ENCODE results near the gene PLAU.

Gene PLAU

DNA sequence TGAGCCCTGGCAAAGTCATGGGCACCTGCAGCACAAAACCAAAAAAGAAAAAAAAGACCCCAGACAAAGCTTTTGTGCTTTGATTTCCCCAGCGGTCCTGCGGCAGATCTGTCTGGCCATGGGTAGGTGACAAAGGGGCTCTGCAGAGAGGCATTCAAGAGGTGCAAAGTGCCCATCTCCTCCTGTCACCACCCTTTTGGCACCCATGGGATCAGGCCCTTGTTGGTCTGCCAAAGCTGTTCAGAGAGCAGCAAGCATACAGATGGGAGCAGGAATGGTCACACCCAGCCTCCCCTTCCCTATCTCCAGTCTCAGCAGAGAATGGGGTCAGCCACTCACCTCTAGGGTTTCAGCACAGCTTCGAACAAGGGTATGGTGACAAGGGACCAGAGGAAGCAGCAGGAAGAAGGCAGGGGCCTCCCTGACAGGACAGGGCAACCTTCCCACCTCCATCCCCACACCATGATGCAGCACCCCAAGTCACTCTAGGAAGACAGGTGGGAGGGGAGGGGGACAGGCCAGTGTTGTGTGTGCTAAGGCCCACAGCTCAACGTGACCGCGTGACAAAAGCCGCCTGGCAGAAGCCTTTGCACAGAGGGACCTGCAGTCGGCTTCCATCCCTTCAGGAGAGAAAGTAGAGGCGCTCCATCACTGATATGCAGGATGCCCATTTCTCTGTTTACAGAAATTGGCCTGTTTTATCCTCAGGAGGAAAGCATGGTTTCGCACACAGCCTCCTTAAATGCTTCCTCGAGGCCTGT, 42.9 kb upstream of the PLAU start:
- peak overlapping the region in 1 of 2 donors; percentile 77 for H3K27ac ChIP-seq (ENCODE audit: low read depth in 2 of 2, low read length in 2 of 2)
- no peak overlapping the region for H3K9ac ChIP-seq (ENCODE audit: low read depth in 1 of 2, low read length in 2 of 2)

GRCh38 chr10:73868655-73869195, 42.2 kb upstream of the PLAU start:
- Histone ChIP-seq H3K36me3 (ENCODE audit: control insufficient read depth in 2 of 2, insufficient read depth in 2 of 2, low read length in 2 of 2) (peaks cover 17 to 44% of the 10 kb centered on the region in 2 donors), H3K27me3 (ENCODE audit: control insufficient read depth in 2 of 2, insufficient read depth in 2 of 2, low read length in 2 of 2) (no peaks in the 10 kb centered on the region), H3K4me3 (ENCODE audit: low read length in 2 of 2) (no peak overlapping the region), H3K9ac (ENCODE audit: low read depth in 1 of 2, low read length in 2 of 2) (no peak overlapping the region), H3K9me3 (ENCODE audit: control insufficient read depth in 2 of 2, low read length in 2 of 2) (no peaks in the 10 kb centered on the region), H3K27ac (ENCODE audit: low read depth in 2 of 2, low read length in 2 of 2) (no peak overlapping the region), H3K4me1 (ENCODE audit: control insufficient read depth in 2 of 2, insufficient read depth in 2 of 2, low read length in 2 of 2) (peaks cover 50 to 64% of the 10 kb centered on the region in 2 donors)

More for the DNA sequence above, 42.9 kb upstream of the PLAU start:
- Histone ChIP-seq H3K27me3 (ENCODE audit: control insufficient read depth in 2 of 2, insufficient read depth in 2 of 2, low read length in 2 of 2) (no peaks in the 10 kb centered on the region), H3K9me3 (ENCODE audit: control insufficient read depth in 2 of 2, low read length in 2 of 2) (no peaks in the 10 kb centered on the region), H3K36me3 (ENCODE audit: control insufficient read depth in 2 of 2, insufficient read depth in 2 of 2, low read length in 2 of 2) (peaks cover 17 to 44% of the 10 kb centered on the region in 2 donors), H3K4me3 (ENCODE audit: low read length in 2 of 2) (no peak overlapping the region), H3K4me1 (ENCODE audit: control insufficient read depth in 2 of 2, insufficient read depth in 2 of 2, low read length in 2 of 2) (peaks cover 46 to 61% of the 10 kb centered on the region in 2 donors)

GRCh38 chr10:73871295-73872189, 39.4 kb upstream of the PLAU start:
- Histone ChIP-seq H3K27ac (ENCODE audit: low read depth in 2 of 2, low read length in 2 of 2) (peak overlapping the region; percentile 44 to 79), H3K4me1 (ENCODE audit: control insufficient read depth in 2 of 2, insufficient read depth in 2 of 2, low read length in 2 of 2) (peaks cover 42 to 44% of the 10 kb centered on the region in 2 donors), H3K36me3 (ENCODE audit: control insufficient read depth in 2 of 2, insufficient read depth in 2 of 2, low read length in 2 of 2) (peaks cover 14 to 35% of the 10 kb centered on the region in 2 donors), H3K4me3 (ENCODE audit: low read length in 2 of 2) (peak overlapping the region in 1 of 2 donors; percentile 48), H3K9ac (ENCODE audit: low read depth in 1 of 2, low read length in 2 of 2) (no peak overlapping the region), H3K27me3 (ENCODE audit: control insufficient read depth in 2 of 2, insufficient read depth in 2 of 2, low read length in 2 of 2) (no peaks in the 10 kb centered on the region), H3K9me3 (ENCODE audit: control insufficient read depth in 2 of 2, low read length in 2 of 2) (no peaks in the 10 kb centered on the region)

- H3K4me3 ChIP-seq (ENCODE audit: low read length in 2 of 2), result peak overlapping the region; percentile 15 to 71
- H3K4me1 ChIP-seq (ENCODE audit: control insufficient read depth in 2 of 2, insufficient read depth in 2 of 2, low read length in 2 of 2), result peaks cover 38 to 39% of the 10 kb centered on the region in 2 donors
- no peaks in the 10 kb centered on the region for H3K9me3 ChIP-seq (ENCODE audit: control insufficient read depth in 2 of 2, low read length in 2 of 2)
- H3K9ac ChIP-seq (ENCODE audit: low read depth in 1 of 2, low read length in 2 of 2), result peak overlapping the region in 1 of 2 donors; percentile 9
- peak overlapping the region; percentile 44 to 79 for H3K27ac ChIP-seq (ENCODE audit: low read depth in 2 of 2, low read length in 2 of 2)
- H3K27me3 ChIP-seq (ENCODE audit: control insufficient read depth in 2 of 2, insufficient read depth in 2 of 2, low read length in 2 of 2), result no peaks in the 10 kb centered on the region
- peaks cover 14 to 31% of the 10 kb centered on the region in 2 donors for H3K36me3 ChIP-seq (ENCODE audit: control insufficient read depth in 2 of 2, insufficient read depth in 2 of 2, low read length in 2 of 2)
Measured at GRCh38 chr10:73872190-73872710, 38.7 kb upstream of the PLAU start.

GRCh38 chr10:73873142-73873837, 37.6 kb upstream of the PLAU start:
- H3K9me3 ChIP-seq (ENCODE audit: control insufficient read depth in 2 of 2, low read length in 2 of 2), result no peaks in the 10 kb centered on the region
- no peaks in the 10 kb centered on the region for H3K27me3 ChIP-seq (ENCODE audit: control insufficient read depth in 2 of 2, insufficient read depth in 2 of 2, low read length in 2 of 2)
- H3K27ac ChIP-seq (ENCODE audit: low read depth in 2 of 2, low read length in 2 of 2), result peak overlapping the region; percentile 5 to 79
- H3K36me3 ChIP-seq (ENCODE audit: control insufficient read depth in 2 of 2, insufficient read depth in 2 of 2, low read length in 2 of 2), result peaks cover 9 to 23% of the 10 kb centered on the region in 2 donors
- H3K4me3 ChIP-seq (ENCODE audit: low read length in 2 of 2), result peak overlapping the region; percentile 48 to 71
- peak overlapping the region; percentile 47 to 48 for H3K9ac ChIP-seq (ENCODE audit: low read depth in 1 of 2, low read length in 2 of 2)
- H3K4me1 ChIP-seq (ENCODE audit: control insufficient read depth in 2 of 2, insufficient read depth in 2 of 2, low read length in 2 of 2), result peaks cover 33 to 39% of the 10 kb centered on the region in 2 donors

GRCh38 chr10:73873838-73874215, 37.1 kb upstream of the PLAU start:
- H3K27ac ChIP-seq (ENCODE audit: low read depth in 2 of 2, low read length in 2 of 2), result peak overlapping the region in 1 of 2 donors; percentile 10
- no peak overlapping the region for H3K9ac ChIP-seq (ENCODE audit: low read depth in 1 of 2, low read length in 2 of 2)

DNA sequence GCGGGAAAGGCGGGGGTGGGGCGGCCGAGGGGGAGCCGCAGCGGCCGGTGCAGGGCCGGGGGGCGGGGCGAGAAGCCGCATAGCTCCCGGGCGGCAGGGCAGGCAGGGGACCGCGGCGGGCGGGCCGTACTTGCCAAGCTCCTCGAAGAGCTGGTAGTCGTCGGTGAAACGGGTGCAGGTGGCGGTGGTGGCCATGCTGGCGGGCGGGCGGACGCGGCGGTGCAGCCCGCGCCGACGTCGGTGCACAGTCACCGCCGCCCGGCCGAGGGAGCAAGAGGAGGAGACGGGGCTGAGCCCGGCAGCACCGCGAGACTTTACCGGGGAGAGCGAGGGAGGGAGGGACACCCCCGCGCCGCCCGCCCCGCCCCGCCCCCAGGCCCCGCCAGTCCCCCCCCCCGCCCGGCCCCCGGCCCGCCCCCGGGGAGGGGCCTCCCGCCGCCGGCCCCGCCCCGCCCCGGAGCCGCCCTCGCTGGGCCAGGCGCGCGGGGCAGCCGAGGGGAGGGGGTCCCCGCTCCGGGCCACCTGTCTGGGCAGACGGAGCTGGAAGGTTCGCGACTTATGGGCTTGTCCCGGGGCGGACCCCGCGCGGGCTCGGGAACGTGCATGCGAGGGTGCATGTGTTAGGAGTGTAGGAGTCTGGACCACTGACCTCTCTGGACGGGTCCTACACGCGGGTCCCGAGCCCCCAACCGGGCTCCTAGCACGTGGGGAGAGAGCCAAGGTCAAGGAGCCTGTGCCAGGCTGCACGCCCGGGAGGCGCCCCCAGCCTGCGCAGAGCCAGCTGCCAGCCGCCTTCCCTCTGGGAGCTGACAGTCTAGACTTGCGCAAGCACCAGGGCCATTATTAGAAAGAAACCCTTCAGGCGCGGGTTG, 36.4 kb upstream of the PLAU start, which contains the start of gene CAMK2G:
Gene CAMK2G, minus strand, starts transcription at position 289 of the 872 bp plus-strand sequence. Its CDS starts 94 bp downstream, at position 195.
- peak within 1 kb of the TSS; percentile 30 to 79 for H3K27ac ChIP-seq (ENCODE audit: low read depth in 2 of 2, low read length in 2 of 2)
- peak within 1 kb of the TSS; percentile 59 to 72 for H3K9ac ChIP-seq (ENCODE audit: low read depth in 1 of 2, low read length in 2 of 2)

More at GRCh38 chr10:73873838-73874215, 37.1 kb upstream of the PLAU start:
- Histone ChIP-seq H3K4me3 (ENCODE audit: low read length in 2 of 2) (peak overlapping the region; percentile 57 to 78), H3K4me1 (ENCODE audit: control insufficient read depth in 2 of 2, insufficient read depth in 2 of 2, low read length in 2 of 2) (peaks cover 33 to 39% of the 10 kb centered on the region in 2 donors), H3K27me3 (ENCODE audit: control insufficient read depth in 2 of 2, insufficient read depth in 2 of 2, low read length in 2 of 2) (no peaks in the 10 kb centered on the region), H3K36me3 (ENCODE audit: control insufficient read depth in 2 of 2, insufficient read depth in 2 of 2, low read length in 2 of 2) (peaks cover 4 to 20% of the 10 kb centered on the region in 2 donors), H3K9me3 (ENCODE audit: control insufficient read depth in 2 of 2, low read length in 2 of 2) (no peaks in the 10 kb centered on the region)

GRCh38 chr10:73875139-73875475, 35.8 kb upstream of the PLAU start:
- H3K27me3 ChIP-seq (ENCODE audit: control insufficient read depth in 2 of 2, insufficient read depth in 2 of 2, low read length in 2 of 2), result no peaks in the 10 kb centered on the region
- no peak overlapping the region for H3K27ac ChIP-seq (ENCODE audit: low read depth in 2 of 2, low read length in 2 of 2)
- H3K9me3 ChIP-seq (ENCODE audit: control insufficient read depth in 2 of 2, low read length in 2 of 2), result no peaks in the 10 kb centered on the region
- peak overlapping the region; percentile 59 to 72 for H3K9ac ChIP-seq (ENCODE audit: low read depth in 1 of 2, low read length in 2 of 2)
- H3K4me1 ChIP-seq (ENCODE audit: control insufficient read depth in 2 of 2, insufficient read depth in 2 of 2, low read length in 2 of 2), result peaks cover 33 to 42% of the 10 kb centered on the region in 2 donors
- peak overlapping the region; percentile 63 to 75 for H3K4me3 ChIP-seq (ENCODE audit: low read length in 2 of 2)
- H3K36me3 ChIP-seq (ENCODE audit: control insufficient read depth in 2 of 2, insufficient read depth in 2 of 2, low read length in 2 of 2), result peaks cover 0 to 12% of the 10 kb centered on the region in 2 donors

More for the DNA sequence above, 36.4 kb upstream of the PLAU start, which contains the start of gene CAMK2G:
- Histone ChIP-seq H3K4me1 (ENCODE audit: control insufficient read depth in 2 of 2, insufficient read depth in 2 of 2, low read length in 2 of 2) (peaks cover 33 to 39% of the 10 kb centered on the region in 2 donors), H3K4me3 (ENCODE audit: low read length in 2 of 2) (peak within 1 kb of the TSS; percentile 75 to 78), H3K27me3 (ENCODE audit: control insufficient read depth in 2 of 2, insufficient read depth in 2 of 2, low read length in 2 of 2) (no peaks in the 10 kb centered on the region), H3K36me3 (ENCODE audit: control insufficient read depth in 2 of 2, insufficient read depth in 2 of 2, low read length in 2 of 2) (peaks cover 0 to 16% of the 10 kb centered on the region in 2 donors), H3K9me3 (ENCODE audit: control insufficient read depth in 2 of 2, low read length in 2 of 2) (no peaks in the 10 kb centered on the region)

Data from mucosa of rectum (tissue), 2 donors.